ENCODE results near the gene EPHA10.

DNA sequence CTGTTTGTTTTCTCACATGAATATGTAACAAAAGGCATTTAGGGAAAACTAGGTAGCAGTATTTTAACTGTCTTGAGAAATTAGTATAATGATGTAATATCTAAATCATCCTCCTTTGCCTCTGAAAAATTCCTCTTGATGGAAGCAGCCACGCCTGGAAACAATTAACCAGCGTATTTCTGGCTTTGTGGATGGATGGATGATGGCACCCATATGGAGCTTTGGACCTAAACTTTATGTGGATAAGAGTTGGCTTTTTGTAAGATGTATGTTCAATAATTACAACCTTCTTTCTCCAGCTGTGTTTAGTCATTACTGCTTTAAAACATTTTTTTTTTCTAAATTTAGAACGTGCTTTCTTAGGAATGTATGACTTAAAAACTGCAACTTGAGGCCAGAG is 60.0 kb downstream of the EPHA10 start:
- TF ChIP-seq, protein P1, sequence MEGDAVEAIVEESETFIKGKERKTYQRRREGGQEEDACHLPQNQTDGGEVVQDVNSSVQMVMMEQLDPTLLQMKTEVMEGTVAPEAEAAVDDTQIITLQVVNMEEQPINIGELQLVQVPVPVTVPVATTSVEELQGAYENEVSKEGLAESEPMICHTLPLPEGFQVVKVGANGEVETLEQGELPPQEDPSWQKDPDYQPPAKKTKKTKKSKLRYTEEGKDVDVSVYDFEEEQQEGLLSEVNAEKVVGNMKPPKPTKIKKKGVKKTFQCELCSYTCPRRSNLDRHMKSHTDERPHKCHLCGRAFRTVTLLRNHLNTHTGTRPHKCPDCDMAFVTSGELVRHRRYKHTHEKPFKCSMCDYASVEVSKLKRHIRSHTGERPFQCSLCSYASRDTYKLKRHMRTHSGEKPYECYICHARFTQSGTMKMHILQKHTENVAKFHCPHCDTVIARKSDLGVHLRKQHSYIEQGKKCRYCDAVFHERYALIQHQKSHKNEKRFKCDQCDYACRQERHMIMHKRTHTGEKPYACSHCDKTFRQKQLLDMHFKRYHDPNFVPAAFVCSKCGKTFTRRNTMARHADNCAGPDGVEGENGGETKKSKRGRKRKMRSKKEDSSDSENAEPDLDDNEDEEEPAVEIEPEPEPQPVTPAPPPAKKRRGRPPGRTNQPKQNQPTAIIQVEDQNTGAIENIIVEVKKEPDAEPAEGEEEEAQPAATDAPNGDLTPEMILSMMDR (conservative IDR thresholded peaks at IDR 0.05): no peak
- TF ChIP-seq EZH2 (IDR thresholded peaks at IDR 0.05; ENCODE audit: low read depth): no peak
